Mesodermal cell (in vitro differentiated cells): ENCODE data around the gene AFTPH.
A peak's percentile ranks its signal among the peaks of the same experiment; 100 is the strongest.

Source experiments
- H3K27ac ChIP-seq: 2 replicates; pipeline ENCODE4 v1.7.0; 2013; ENCODE audit warnings: mild to moderate bottlenecking, low read depth, low read length, moderate library complexity; ENCODE audit not compliant: severe bottlenecking
- H3K36me3 ChIP-seq: 2 replicates; pipeline ENCODE4 v1.7.1; 2013; ENCODE audit warnings: mild to moderate bottlenecking, low read length, moderate library complexity; ENCODE audit not compliant: control insufficient read depth, insufficient read depth
- H3K4me1 ChIP-seq: one replicate; pipeline ENCODE4 v1.7.1; 2013; ENCODE audit warnings: mild to moderate bottlenecking, low read length; ENCODE audit not compliant: insufficient read depth, control insufficient read depth, poor library complexity, severe bottlenecking
- H3K4me3 ChIP-seq: 2 replicates; pipeline ENCODE4 v1.7.0; 2013; ENCODE audit warnings: low read length, control low read depth, mild to moderate bottlenecking; ENCODE audit not compliant: insufficient read depth, poor library complexity, severe bottlenecking; ENCODE audit errors: extremely low read depth
- H3K9me3 ChIP-seq: 2 replicates; pipeline ENCODE4 v1.7.1; 2013; ENCODE audit warnings: mild to moderate bottlenecking, low read length, moderate library complexity; ENCODE audit not compliant: control insufficient read depth
- WGBS, 2 experiments: methylation state at CpG; one replicate each; pipeline ENCODE4 v1.1.5; 2013; ENCODE audit warnings: missing lambda C conversion rate in 2 of 2; ENCODE audit not compliant: insufficient coverage in 2 of 2; 5-methylcytosine and 5-hydroxymethylcytosine counted together

The AFTPH gene

GRCh38 chr2:64500549-64500948 lies 23.6 kb upstream of the AFTPH start:
- H3K9me3 ChIP-seq, result no peaks in the 10 kb centered on the region
- H3K27ac ChIP-seq, result no peak overlapping the region
- H3K4me3 ChIP-seq, result no peak overlapping the region
- no peaks in the 10 kb centered on the region for H3K36me3 ChIP-seq
- no peaks in the 10 kb centered on the region for H3K4me1 ChIP-seq
- WGBS, 2 experiments, result 90 to 94% methylated on average over 5 of the region's 5 CpGs

- 100% methylated on average over 1 of the region's 1 CpG; no CpG with 5 or more reads in 1 of the 2 experiments for WGBS, 2 experiments
- Histone ChIP-seq H3K36me3 (no peaks in the 10 kb centered on the region), H3K4me3 (no peak overlapping the region), H3K4me1 (no peaks in the 10 kb centered on the region), H3K9me3 (no peaks in the 10 kb centered on the region), H3K27ac (no peak overlapping the region)
Measured at GRCh38 chr2:64501946-64502345, 22.2 kb upstream of the AFTPH start.

- Histone ChIP-seq H3K4me3 (no peak overlapping the region), H3K9me3 (no peaks in the 10 kb centered on the region), H3K36me3 (no peaks in the 10 kb centered on the region), H3K4me1 (no peaks in the 10 kb centered on the region), H3K27ac (no peak overlapping the region)
- WGBS, 2 experiments, result 87 to 100% methylated on average over 4 of the region's 4 CpGs
Measured at GRCh38 chr2:64502860-64503259, 21.3 kb upstream of the AFTPH start.

- Histone ChIP-seq H3K9me3 (no peaks in the 10 kb centered on the region), H3K4me3 (no peak overlapping the region), H3K27ac (no peak overlapping the region), H3K36me3 (no peaks in the 10 kb centered on the region), H3K4me1 (no peaks in the 10 kb centered on the region)
- 88 to 90% methylated on average over 10 to 15 of the region's 16 CpGs for WGBS, 2 experiments
Measured at GRCh38 chr2:64504774-64505720, 19.1 kb upstream of the AFTPH start.

- no peaks in the 10 kb centered on the region for H3K9me3 ChIP-seq
- H3K27ac ChIP-seq, result no peak overlapping the region
- H3K4me1 ChIP-seq, result no peaks in the 10 kb centered on the region
- H3K36me3 ChIP-seq, result no peaks in the 10 kb centered on the region
- WGBS, 2 experiments, result no CpG with 5 or more reads among the region's 2 CpGs
- no peak overlapping the region for H3K4me3 ChIP-seq
Measured at GRCh38 chr2:64506686-64507085, 17.4 kb upstream of the AFTPH start.

- Histone ChIP-seq H3K4me1 (no peaks in the 10 kb centered on the region), H3K27ac (no peak overlapping the region), H3K36me3 (no peaks in the 10 kb centered on the region), H3K4me3 (no peak overlapping the region), H3K9me3 (no peaks in the 10 kb centered on the region)
- 86% methylated on average over 1 of the region's 1 CpG; no CpG with 5 or more reads in 1 of the 2 experiments for WGBS, 2 experiments
Measured at GRCh38 chr2:64514008-64514407, 10.1 kb upstream of the AFTPH start.

- Histone ChIP-seq H3K9me3 (no peaks in the 10 kb centered on the region), H3K4me1 (no peaks in the 10 kb centered on the region), H3K4me3 (no peak overlapping the region), H3K36me3 (no peaks in the 10 kb centered on the region), H3K27ac (no peak overlapping the region)
- WGBS, 2 experiments, result 100% methylated on average over 1 to 2 of the region's 3 CpGs
Measured at GRCh38 chr2:64515086-64515485, 9.0 kb upstream of the AFTPH start.

GRCh38 chr2:64516651-64517510 lies 7.2 kb upstream of the AFTPH start:
- no peaks in the 10 kb centered on the region for H3K36me3 ChIP-seq
- 91 to 92% methylated on average over 5 to 7 of the region's 7 CpGs for WGBS, 2 experiments
- H3K9me3 ChIP-seq, result no peaks in the 10 kb centered on the region
- H3K27ac ChIP-seq, result no peak overlapping the region
- no peak overlapping the region for H3K4me3 ChIP-seq
- H3K4me1 ChIP-seq, result no peaks in the 10 kb centered on the region

GRCh38 chr2:64517511-64517884 lies 6.6 kb upstream of the AFTPH start:
- H3K36me3 ChIP-seq, result no peaks in the 10 kb centered on the region
- H3K4me1 ChIP-seq, result no peaks in the 10 kb centered on the region
- H3K27ac ChIP-seq, result no peak overlapping the region
- H3K9me3 ChIP-seq, result no peaks in the 10 kb centered on the region
- H3K4me3 ChIP-seq, result no peak overlapping the region

GRCh38 chr2:64522843-64523428 lies 1.2 kb upstream of the AFTPH start:
- WGBS, 2 experiments, result 11% methylated on average over 12 of the region's 16 CpGs; no CpG with 5 or more reads in 1 of the 2 experiments
- Histone ChIP-seq H3K9me3 (no peaks in the 10 kb centered on the region), H3K27ac (no peak overlapping the region), H3K4me3 (peak overlapping the region; percentile 87), H3K4me1 (no peaks in the 10 kb centered on the region), H3K36me3 (no peaks in the 10 kb centered on the region)
